Bone marrow (tissue), 2 donors: ENCODE data around the gene CDK10.
A peak's percentile ranks its signal among the peaks of the same experiment; 100 is the strongest.

Experiments
- DNase-seq, 2 donors: peaks; one replicate each; lab custom pipeline; 2025; lab: John Stamatoyannopoulos, UW

Gene CDK10

DNA sequence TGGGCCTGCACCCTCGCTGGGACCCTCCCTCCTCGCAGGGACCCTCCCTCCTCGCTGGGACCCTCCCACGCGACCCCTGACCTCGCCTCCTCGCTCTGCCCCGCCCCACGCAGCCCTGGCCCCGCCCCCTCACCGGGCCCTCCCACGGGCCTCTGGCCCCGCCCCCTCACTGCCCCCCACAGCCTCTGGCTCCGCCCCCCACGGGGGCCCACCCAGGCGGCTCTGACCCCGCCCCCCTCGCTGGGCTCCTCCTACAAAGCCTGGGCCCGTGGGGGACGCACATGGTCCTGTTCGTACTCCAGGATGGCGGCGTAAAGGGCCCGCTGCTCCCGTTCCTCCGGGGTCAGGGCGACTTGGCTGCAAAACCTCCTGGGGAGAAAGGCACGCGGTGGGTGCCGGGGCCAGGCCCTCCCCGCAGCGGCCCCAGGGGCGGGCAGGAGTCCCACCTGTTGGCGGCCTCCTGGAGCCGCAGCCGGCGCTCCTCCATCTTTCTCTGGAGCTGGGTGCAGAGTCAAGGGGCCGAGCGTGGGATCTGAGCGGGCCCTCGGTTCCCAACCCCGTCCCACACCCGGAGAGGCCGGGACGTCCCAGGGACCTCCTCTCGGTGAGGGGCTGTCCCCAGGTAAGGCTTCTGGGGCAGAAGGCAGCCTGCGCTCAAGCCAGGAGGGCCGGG is 25.2 kb downstream of the CDK10 start:
- peak; percentile 10 to 21 for DNase-seq

DNA sequence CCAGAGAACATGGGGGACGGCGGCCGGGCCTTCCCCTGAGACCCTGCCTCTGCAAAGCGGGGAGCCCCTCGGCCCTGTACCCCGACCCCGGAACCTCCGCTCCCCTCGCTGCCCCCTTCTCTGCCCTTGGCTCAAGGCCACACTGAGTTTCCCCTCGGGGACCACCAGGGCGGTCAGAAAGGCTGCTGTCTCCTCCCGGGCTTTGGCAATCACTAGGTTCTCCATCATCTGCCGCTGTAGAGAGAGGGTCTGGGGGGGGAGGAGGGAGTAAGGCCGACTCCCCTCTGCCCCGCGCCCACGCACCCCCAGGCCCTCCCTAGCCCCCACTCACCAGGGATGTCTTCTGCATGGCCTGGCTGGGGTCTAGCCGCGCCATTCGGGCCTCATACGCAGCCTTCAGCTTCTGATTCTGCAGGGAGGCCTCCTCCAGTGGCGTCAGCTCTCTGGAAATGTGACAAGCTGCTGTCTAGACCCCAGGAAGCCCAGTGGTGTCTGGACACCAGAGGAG is 25.8 kb downstream of the CDK10 start:
- no peak for DNase-seq

DNA sequence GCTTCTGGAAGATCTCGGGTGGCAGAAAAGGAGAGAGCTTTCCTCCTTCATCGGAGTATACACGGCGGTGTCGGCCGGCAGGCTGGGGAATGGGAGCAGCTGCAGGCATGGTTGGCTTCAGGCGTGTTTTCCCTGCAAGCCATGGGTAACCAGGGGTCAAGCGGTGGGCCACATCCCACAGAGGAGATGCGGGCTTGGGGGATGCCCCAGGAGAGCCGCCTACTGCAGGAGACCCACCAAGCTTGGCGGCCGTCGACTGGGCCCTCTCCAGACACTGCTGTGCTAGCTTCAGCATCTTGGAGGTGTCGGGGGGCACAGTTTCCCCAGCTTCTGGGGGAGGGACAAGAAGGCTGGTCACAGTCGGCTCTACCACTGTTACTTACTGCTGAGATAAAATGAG is 30.0 kb downstream of the CDK10 start:
- no peak for DNase-seq

DNA sequence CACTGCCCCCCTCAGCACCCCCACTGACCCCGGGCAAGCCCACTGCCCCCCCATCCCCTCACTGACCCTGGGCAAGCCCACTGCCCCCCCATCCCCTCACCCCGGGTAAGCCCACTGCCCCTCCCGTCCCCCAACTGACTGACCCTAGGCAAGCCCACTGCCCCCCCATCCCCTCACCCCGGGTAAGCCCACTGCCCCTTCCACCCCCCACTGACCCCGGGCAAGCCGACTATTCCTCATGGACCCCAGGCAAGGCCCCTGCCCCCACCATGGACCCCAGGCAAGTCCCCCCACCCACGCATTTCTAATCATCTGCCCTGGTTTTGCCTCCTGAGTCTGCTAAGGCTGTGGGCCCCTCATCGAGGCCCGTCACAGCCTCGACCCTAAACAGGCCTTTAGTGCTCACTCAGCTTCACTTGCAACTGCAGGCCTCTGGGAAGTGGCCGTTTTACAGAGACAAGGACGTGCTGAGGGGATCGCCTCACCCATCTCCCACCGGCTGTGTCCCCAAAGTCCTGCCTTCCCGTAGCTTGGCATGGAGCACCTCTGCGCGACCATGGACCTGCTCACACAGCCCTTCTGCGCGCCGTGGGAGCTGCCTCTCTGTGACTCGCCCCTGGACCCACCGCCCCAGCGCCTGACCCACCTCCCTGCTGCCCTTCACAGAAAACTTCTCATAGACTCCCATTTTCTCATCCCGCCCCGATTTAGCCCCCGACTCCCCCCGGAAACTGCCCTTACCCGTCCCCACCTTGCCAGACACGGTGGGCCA is 30.6 kb downstream of the CDK10 start:
- DNase-seq: no peak

DNA sequence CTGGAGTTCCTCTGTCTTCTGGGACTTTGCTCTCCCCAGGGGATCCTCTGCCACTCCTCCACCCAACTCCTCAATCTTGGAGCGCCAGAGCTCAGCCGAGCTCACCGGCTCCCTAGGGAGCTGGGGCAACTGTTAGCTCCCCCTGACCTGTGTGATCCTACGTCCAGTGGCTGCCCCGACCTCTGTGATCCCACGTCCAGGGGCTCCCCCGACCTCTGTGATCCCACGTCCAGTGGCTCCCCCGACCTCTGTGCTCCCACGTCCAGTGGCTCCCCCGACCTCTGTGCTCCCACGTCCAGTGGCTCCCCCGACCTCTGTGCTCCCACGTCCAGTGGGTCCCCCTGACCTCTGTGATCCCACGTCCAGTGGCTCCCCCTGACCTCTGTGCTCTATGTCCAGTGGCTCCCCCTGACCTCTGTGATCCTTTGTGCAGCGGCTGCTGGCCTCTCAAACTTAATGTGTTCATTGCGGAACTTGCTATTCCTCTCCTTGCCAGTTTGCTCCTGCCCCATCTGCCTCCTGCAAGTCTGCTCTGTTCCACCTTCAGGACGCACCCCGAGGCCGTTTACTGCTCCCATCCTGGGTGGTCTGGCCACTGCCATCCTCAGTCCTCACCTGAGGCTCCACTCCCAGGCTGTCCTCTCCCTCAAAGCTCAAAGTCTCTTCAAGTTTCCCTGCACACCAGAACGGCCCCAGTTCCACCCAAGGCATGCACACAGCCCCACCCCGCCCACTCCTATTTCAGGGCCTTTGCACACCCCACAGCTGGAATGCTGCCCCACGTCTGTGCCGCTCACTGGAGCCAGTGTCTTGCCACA is 31.4 kb downstream of the CDK10 start:
- no peak for DNase-seq

DNA sequence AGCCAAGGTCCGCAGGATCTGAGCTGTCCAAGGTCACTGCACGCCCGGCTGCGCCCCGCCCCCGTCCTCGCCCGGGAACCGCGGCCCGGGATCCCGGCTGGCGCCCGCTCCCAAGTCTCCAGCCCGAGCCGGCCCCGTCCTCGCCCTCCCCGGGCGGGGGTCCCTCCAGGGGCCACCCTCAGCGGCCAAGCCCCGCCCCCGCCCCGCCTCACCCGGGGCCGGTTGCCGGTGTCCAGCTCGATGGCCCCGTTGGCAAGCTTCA is 34.0 kb downstream of the CDK10 start:
- no peak for DNase-seq

DNA sequence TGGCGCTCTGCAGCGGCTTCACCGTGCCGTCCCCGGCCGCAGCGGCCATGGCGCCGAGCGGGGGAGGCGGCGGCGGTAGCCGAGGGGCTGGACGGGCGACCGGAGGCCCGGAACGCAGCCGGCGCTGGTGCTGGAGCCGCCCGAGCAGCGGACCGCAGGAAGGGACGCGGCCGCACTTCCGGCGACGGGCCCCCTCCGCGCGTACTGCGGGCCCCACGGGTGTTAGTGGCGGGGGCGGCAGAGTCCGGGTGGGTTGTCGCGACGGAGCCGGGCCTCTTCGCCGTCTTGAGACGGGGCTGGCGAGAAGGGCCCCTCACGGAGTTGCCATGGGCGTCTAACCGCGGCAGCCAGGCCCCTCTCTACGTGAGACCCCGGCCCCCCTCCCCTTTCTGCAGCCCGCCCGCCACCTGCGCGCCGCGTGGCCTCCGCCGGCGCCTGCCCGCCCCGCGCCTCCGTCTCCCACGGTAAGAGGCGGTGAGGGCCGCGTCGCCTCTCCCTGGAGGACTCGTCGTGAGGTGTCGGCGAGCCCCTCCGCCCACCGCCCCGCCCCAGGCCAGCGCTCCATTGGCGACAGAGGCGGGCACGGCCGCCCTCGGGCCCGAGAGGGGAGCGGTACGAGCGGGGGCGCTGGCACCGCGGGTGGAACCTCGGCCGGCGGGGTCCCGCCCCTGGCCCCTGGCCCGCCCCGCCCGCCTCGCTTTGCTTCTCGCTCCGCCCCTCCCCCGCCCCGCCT is 34.5 kb downstream of the CDK10 start, which contains the start of the genes VPS9D1 and ZNF276:
VPS9D1 (minus strand) TSS at position 86 of the 733 bp plus-strand sequence; CDS start at position 49, 37 bp downstream.
ZNF276 (plus strand) TSS at position 725 of the 733 bp plus-strand sequence. CDS start 104 bp downstream, outside the sequence.
- peak; percentile 7 to 76 for DNase-seq

DNA sequence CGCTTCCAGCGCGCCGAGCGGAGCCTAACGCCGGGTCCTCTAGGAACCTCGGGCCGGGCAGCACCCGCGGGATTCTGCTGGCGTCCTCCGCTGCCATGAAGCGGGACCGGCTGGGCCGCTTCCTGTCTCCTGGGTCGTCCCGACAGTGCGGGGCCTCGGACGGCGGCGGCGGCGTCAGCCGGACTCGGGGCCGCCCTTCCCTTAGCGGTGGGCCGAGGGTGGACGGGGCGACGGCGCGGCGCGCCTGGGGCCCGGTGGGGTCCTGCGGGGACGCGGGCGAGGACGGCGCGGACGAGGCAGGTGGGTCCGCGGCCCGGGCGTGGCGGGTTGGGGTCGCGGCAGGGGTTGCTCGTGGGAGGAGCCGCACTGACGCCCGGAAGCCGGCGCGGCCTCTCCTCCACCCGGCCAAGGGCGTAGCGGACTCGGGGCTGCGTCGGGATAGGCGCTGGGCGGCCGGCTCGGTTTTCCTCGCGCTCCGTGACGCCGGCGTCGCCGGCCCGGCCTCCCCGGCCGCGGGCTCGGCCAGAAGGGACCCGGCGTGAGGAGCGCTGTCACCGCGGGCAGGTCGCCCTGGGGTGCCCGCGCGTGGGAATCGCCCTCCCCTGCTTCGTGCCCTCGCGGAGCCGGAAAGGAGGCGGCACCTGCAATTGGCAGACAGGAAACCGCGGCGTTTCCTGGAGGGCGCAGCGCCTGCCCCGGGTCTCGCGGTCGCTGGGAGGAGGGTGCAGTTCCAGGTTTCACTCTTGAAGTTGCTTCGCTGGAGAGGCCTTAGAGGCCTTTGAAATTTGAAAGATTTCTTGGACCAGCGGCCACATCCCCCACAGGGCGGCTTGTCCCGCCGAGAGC is 35.3 kb downstream of the CDK10 start:
- DNase-seq: peak; percentile 77 to 78

DNA sequence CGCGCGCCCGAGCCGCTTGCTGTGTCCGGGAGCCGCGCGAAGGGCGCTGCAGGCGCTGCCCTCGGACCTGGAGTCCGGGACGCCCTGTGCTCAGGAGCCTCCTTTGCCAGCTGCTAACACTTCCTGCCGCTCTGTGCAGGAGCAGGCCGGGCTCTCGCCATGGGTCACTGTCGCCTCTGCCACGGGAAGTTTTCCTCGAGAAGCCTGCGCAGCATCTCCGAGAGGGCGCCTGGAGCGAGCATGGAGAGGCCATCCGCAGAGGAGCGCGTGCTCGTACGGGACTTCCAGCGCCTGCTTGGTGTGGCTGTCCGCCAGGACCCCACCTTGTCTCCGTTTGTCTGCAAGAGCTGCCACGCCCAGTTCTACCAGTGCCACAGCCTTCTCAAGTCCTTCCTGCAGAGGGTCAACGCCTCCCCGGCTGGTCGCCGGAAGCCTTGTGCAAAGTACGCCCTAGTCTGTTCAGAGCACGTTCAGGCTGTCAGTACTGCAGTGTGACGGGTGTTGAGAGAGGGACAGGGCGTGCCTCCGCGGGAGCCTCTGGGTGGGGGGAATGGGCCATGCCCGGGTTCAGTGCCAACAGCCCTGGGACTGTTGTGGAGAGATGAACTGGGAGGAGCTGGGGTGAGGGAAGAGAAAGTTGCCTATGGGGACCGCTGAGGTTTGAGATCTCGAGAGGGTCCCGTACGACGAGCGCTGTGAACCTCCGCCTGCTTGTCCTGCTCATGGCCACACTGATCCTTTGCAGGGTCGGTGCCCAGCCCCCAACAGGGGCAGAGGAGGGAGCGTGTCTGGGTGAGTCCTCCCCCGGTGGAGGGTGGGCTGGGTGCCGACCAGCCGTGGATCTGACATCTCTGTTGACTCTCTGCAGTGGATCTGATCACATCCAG is 36.1 kb downstream of the CDK10 start:
- peak; percentile 6 to 56 for DNase-seq

DNA sequence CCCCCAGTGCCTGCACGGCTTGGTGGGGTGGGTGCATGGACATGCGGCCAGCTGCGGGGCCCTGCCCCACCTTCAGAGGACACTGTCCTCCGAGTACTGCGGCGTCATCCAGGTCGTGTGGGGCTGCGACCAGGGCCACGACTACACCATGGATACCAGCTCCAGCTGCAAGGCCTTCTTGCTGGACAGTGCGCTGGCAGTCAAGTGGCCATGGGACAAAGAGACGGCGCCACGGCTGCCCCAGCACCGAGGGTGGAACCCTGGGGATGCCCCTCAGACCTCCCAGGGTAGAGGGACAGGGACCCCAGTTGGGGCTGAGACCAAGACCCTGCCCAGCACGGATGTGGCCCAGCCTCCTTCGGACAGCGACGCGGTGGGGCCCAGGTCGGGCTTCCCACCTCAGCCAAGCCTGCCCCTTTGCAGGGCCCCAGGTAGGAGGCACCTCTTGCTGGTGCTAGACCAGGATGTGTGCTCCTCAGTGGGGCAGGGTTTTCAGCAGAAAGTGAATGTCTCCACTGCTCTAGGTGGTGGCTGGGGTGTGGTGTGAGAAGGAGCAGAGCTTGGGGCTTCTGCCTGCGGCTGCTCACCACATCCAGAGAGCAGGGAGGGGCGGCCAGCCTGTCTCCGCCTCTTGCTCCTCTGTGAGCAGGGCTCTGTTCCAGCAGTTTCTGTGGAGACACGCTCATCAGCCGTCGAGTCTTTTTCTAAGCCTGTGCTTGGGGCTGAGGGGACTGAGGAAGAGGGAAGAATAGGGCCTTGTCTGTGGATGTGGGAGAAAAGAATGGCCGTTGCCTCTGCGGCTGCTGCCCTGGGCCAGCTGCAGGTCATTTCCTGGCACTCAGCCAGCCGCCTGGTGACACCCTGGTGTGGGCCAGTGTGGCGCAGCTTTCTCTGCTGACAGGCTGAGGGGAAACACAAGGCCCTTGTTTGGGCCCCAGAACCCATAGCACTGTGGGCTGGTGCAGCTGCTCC is 37.1 kb downstream of the CDK10 start:
- DNase-seq: no peak

DNA sequence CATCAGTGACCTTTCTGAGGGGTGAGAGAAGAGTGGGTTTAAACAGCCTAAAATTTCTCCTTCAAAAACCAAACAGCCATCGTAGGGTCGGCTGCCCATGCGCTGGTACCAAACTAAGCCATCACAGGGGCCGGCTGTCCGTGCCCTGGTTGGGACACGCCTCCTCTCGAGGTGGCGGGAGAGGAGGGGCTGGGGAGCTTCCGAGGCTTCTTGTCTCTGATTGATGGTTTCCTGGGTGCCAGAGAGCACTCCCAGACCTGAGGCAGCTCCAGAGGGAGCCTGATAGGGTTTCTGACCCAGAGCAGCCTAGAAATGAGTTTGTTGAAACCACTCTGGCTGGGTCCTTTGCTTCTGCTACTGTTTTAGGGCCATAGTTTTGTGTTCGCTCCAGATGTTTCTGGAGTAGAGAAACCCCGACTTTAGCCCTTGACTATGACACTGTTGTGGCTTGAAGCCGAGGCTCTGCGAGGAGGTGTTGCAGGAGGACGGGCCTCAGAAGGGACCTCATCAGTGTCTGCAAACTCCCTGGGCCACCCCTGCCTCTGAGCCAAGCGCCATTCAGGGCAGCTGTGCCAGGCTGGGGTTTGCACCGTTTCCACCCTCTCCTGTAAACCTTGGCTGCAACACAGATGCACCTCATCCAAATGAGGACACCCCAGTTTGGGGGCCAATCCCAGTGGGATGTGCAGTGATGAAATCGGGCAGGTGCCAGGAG is 41.1 kb downstream of the CDK10 start:
- DNase-seq: no peak

DNA sequence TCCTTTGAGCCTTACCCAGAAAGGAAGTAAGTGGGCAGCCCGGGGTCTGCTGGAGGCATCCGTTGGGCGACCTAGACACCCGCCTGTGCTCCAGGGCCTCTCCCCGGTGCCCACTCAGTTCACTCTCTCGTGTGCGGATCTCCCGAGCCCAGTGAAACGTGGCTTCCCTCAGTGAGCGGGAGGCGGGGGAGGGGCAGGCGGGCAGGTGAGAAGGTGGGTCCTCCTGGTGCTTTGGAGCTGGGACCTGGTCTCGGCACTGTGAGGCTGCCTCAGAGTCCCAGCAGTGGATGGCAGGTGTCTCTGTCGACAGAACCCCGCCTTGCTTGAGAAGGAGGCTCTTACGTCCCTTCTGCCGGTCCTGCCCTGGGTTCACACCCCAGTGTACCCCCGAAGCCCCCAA is 42.8 kb downstream of the CDK10 start:
- DNase-seq: no peak

DNA sequence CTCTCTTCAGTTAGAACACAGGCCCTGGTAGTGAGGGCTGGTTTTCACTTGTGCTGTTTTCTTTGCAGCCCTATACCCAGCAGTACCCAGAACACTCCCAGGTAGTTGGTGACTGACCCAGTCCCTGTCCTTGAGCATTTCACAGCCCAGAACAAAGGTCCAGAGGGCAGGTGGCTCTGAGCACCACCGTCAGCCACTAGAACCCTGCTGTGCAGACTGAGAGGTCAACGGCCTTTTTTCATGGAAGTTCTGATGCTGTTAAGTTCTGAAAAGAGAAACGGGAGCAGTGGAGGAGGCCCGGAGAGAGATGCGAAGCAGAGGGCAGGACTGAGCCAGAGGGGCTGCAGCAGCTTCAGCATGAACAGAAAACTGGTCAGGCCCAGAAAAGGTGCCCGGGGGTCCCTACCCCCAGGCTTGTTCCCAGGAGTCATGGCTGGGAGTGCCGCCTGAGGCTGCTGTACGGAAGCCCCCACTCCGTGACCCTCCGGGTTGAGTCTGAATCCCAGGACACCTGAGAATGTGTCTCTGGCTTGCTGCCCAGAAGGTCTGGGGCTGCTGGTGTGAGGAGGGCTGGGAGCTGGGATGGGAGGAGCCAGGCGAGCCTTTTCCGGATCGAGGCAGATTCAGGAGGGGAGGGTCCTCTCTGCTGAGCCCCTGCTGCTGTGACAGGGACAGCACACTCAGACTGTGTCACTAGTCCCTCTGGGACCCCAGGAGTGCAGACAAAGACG is 43.5 kb downstream of the CDK10 start:
- no peak for DNase-seq

DNA sequence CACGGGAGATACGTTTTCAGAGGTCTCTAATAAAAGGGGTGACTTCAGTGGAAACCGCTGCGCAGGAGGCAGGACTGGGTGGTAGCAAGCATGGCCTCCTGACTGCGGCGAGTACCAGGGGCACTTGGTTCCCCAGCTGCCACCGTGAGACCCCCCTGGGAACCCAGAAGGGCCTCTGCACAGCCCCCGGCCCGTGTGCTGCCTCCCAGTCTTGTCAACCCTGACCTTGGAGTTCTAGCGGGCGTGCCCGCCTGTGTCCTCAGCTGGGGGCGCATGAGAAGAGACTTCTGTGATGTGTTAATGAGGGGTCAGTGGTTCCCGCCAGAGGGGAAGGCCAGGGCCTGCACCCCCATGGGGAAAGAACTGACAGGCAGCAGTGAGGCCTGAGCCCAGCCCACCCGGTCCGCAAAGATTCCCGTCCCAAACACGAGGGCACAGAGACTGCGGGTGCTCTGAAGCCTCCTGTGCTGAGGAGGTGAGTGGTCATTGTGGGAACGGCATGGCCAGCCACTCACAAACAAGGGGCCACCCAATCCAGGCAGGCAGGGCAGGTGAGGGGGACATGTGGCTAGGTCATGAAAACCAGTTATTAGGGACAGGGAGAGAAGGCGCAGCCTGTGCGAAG is 44.2 kb downstream of the CDK10 start:
- no peak for DNase-seq

DNA sequence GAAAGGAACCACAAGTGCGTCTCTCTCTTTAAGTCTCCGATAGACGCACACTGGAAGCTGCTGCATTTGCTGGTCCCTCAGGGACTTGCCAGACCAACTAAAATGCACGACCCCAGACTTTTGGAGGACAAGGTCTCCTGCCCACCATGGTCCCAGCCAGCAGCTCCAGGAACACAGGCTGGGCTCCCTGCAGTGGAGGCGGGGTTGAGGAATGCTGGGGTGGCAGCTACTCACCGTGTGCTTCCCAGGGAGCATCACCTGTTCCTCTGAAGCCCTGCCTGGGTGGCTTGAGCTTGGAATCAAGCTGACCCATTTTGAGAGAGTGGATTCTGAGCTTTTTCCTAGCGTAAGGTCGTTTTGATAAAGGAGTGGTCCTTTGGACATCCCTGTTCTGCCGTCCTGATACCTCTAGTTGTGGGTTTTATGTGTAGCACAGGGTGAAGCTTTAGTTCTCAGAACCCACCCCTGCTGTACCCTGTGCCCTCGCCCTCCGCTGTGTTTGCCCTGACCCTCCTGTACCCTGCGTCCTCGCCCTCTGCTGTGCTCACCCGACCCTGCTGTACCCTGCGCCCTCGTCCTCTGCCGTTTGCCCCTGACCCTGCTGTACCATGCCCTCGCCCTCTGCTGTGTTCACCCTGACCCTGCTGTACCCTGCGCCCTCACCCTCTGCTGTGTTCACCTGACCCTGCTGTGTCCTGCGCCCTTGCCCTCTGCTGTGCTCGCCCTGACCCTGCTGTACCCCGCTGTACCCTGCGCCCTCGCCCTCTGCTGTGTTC is 45.8 kb downstream of the CDK10 start:
- no peak for DNase-seq

DNA sequence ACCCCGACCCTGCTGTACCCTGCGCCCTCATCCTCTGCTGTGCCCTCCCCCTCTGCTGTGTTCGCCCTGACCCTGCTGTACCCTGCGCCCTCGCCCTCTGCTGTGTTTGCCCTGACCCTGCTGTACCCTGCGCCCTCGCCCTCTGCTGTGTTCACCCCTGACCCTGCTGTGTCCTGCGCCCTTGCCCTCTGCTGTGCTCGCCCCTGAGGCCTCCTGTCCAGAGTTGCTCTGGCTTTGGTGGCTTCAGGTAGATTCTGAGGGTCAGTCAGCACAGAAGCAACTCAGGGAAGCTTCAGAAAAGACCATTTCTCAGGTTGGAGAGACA is 46.4 kb downstream of the CDK10 start:
- no peak for DNase-seq
